HepG2 (cell line): ENCODE data around the gene STXBP4. TPM values are rescaled to one million over a fixed set of nuclear protein-coding genes. Genes with fewer than 3 reads are reported as not detected.

ENCODE experiments used
- ATAC-seq: fragments of 200-7000 bp; cut with Tn5 transposase; 3 replicates; pipeline ENCODE4 v1.9.1; 2020; ENCODE audit warnings: mild to moderate bottlenecking, moderate library complexity
- BruUV-seq: library from RNA; stranded (reverse); fragments of 400-500 nt; replicated peaks from 2 replicates; lab custom pipeline; 2021; lab: Mats Ljungman, UMichigan
- CTCF ChIA-PET: fragments of 300-600 bp; formaldehyde crosslinking; extraction: SDS; loops from one replicate; lab custom pipeline; 2021; ENCODE audit warnings: low total read pairs, inconsistent platforms, low intra/inter-chr PET ratio; lab: Yijun Ruan, JAX
- POLR2A ChIA-PET: fragments of 350-600 bp; sonication (Branson Sonifier 250); formaldehyde crosslinking; loops from one replicate; lab custom pipeline; 2020; ENCODE audit warnings: antibody characterized with exemption, inconsistent platforms; lab: Yijun Ruan, JAX
- DNase-seq: peaks from one replicate; pipeline ENCODE4 v3.0.0-alpha.2; 2015; ENCODE audit warnings: low spot score
- FAIRE-seq: peaks from 3 replicates; lab custom pipeline; 2011; peaks lifted over from hg19 to GRCh38; lab: Jason Lieb, UNC
- H2AFZ ChIP-seq: one replicate; pipeline ENCODE4 v1.6.1; 2011; ENCODE audit warnings: low read length, inconsistent platforms
- H3K27ac ChIP-seq: fragments of 300-600 bp; 3 replicates; pipeline ENCODE4 v1.8.0; 2011; ENCODE audit warnings: mixed run types, mild to moderate bottlenecking, mixed read lengths, low read length, inconsistent platforms; ENCODE audit not compliant: insufficient read depth; ENCODE audit errors: extremely low read length
- H3K27me3 ChIP-seq, 2 experiments: fragments of 200-600 bp in 1 of 2; 2 replicates in 1 of 2; 3 replicates in 1 of 2; pipeline versions ENCODE4 v1.6.0 to v1.8.0; 2011; ENCODE audit warnings: low read length in 2 of 2, mild to moderate bottlenecking in 2 of 2, moderate library complexity in 2 of 2, inconsistent platforms in 1 of 2; ENCODE audit not compliant: insufficient read depth in 2 of 2, control insufficient read depth in 1 of 2
- H3K36me3 ChIP-seq, 2 experiments: fragments of 200-600 bp in 1 of 2; replicated peaks in 1 of 2; 2 replicates in 1 of 2; 3 replicates in 1 of 2; pipeline versions ENCODE4 v1.5.1 to v1.8.0; 2011; ENCODE audit warnings: low read length in 2 of 2, inconsistent platforms in 1 of 2; ENCODE audit not compliant: insufficient read depth in 2 of 2, control insufficient read depth in 1 of 2
- H3K4me1 ChIP-seq: 2 replicates; pipeline ENCODE4 v1.5.1; 2012; ENCODE audit warnings: low read length, inconsistent platforms; ENCODE audit not compliant: insufficient read depth
- H3K4me2 ChIP-seq: 2 replicates; pipeline ENCODE4 v1.6.0; 2011; ENCODE audit warnings: low read depth, low read length, inconsistent platforms
- H3K4me3 ChIP-seq, 3 experiments: fragments of 200-600 bp in 1 of 3; sonication (generic), shearing (Covaris generic) in 1 of 3; replicated peaks in 1 of 3; 2 replicates each; pipeline ENCODE4 v1.5.1; 2011 to 2016; ENCODE audit warnings: low read length in 3 of 3, inconsistent platforms in 2 of 3, low read depth in 2 of 3, mild to moderate bottlenecking in 2 of 3, control low read depth in 1 of 3, mixed read lengths in 1 of 3; ENCODE audit not compliant: insufficient read depth in 1 of 3
- H3K79me2 ChIP-seq: one replicate; pipeline ENCODE4 v1.6.1; 2011; ENCODE audit warnings: low read length, inconsistent platforms; ENCODE audit not compliant: insufficient read depth
- H3K9ac ChIP-seq: 2 replicates; pipeline ENCODE4 v1.6.0; 2011; ENCODE audit warnings: mild to moderate bottlenecking, low read depth, low read length, inconsistent platforms; ENCODE audit not compliant: insufficient read depth
- H3K9me3 ChIP-seq: 2 replicates; pipeline ENCODE4 v1.5.1; 2012; ENCODE audit warnings: mild to moderate bottlenecking, low read length
- H4K20me1 ChIP-seq: 2 replicates; pipeline ENCODE4 v1.6.0; 2011; ENCODE audit warnings: inconsistent platforms, mild to moderate bottlenecking, low read length, moderate library complexity; ENCODE audit not compliant: insufficient read depth
- DMTF1 ChIP-seq: sonication (generic); formaldehyde crosslinking; IDR thresholded peaks from 2 replicates; pipeline ENCODE4 v1.4.0; 2020; ENCODE audit warnings: mild to moderate bottlenecking, missing genetic modification reagents
- FOSL2 ChIP-seq: sonication (generic); formaldehyde crosslinking; IDR thresholded peaks from 2 replicates; pipeline ENCODE4 v1.4.0; 2020; ENCODE audit warnings: missing genetic modification reagents
- KAT2B ChIP-seq: fragments of 150-350 bp; IDR thresholded peaks from 2 replicates; pipeline ENCODE4 v1.6.1; 2014; ENCODE audit warnings: low read depth, low read length, borderline replicate concordance
- KLF9 ChIP-seq: IDR thresholded peaks from 2 replicates; pipeline ENCODE4 v1.6.1; 2016; ENCODE audit warnings: low read depth
- MAFF ChIP-seq: IDR thresholded peaks from 2 replicates; pipeline ENCODE4 v1.6.1; 2011; ENCODE audit warnings: low read depth, low read length, improper control_type of control experiment
- MLLT10 ChIP-seq: sonication (generic); formaldehyde crosslinking; IDR thresholded peaks from 2 replicates; pipeline ENCODE4 v1.4.0; 2020; ENCODE audit warnings: missing genetic modification reagents
- MNT ChIP-seq: fragments of 450-650 bp; IDR thresholded peaks from 2 replicates; pipeline ENCODE4 v1.6.1; 2016
- POLR2A ChIP-seq, 2 experiments: IDR thresholded peaks; 2 replicates each; pipeline ENCODE4 v1.6.1; 2011; ENCODE audit warnings: low read depth in 2 of 2, low read length in 2 of 2, mild to moderate bottlenecking in 1 of 2, moderate library complexity in 1 of 2; ENCODE audit not compliant: insufficient read depth in 1 of 2
- RCOR2 ChIP-seq: IDR thresholded peaks from 2 replicates; pipeline ENCODE4 v1.6.1; 2016; ENCODE audit warnings: missing biosample characterization, missing genetic modification reagents
- SALL1 ChIP-seq: sonication (generic); formaldehyde crosslinking; IDR thresholded peaks from 2 replicates; pipeline ENCODE4 v1.8.0; 2022; ENCODE audit warnings: mild to moderate bottlenecking, missing genetic modification reagents
- SNRNP70 ChIP-seq: fragments of 200-400 bp; formaldehyde crosslinking; IDR thresholded peaks from 2 replicates; pipeline ENCODE4 v1.6.1; 2017; ENCODE audit warnings: mild to moderate bottlenecking, low read depth, low read length, moderate library complexity
- WIZ ChIP-seq: sonication (generic); formaldehyde crosslinking; IDR thresholded peaks from 2 replicates; pipeline ENCODE4 v1.5.1; 2020; ENCODE audit warnings: mild to moderate bottlenecking, missing genetic modification reagents
- ZNF121 ChIP-seq: sonication (generic); formaldehyde crosslinking; IDR thresholded peaks from 2 replicates; pipeline ENCODE4 v1.5.0; 2020; ENCODE audit warnings: mild to moderate bottlenecking, missing genetic modification reagents
- ZNF260 ChIP-seq: sonication (generic); formaldehyde crosslinking; IDR thresholded peaks from 2 replicates; pipeline ENCODE4 v1.4.0; 2020; ENCODE audit warnings: missing genetic modification reagents, low read depth, mild to moderate bottlenecking, borderline replicate concordance
- ZNF333 ChIP-seq: sonication (generic); formaldehyde crosslinking; IDR thresholded peaks from 2 replicates; pipeline ENCODE4 v1.4.0; 2020; ENCODE audit warnings: mild to moderate bottlenecking, missing genetic modification reagents, borderline replicate concordance
- ZNF574 ChIP-seq: sonication (generic); formaldehyde crosslinking; IDR thresholded peaks from 2 replicates; pipeline ENCODE4 v1.4.0; 2020; ENCODE audit warnings: missing genetic modification reagents
- WGBS: methylation state at CpG from one replicate; pipeline ENCODE4 v1.1.6; 2017; ENCODE audit warnings: low lambda C conversion rate; 5-methylcytosine and 5-hydroxymethylcytosine counted together
- in situ Hi-C: cut with HindIII; loops from 2 replicates; pipeline ENCODE4 v1.10.0; 2017; ENCODE audit warnings: low pct_unique_long_range_greater_than_20kb; ENCODE audit not compliant: extremely low pct_ligation_motif_present
- intact Hi-C: fragments of 100-400 bp; cut with micrococcal nuclease; formaldehyde crosslinking; loops from one replicate; pipeline ENCODE4 v1.10.0; 2022; ENCODE audit not compliant: unreplicated experiment
- polyA plus RNA-seq, 8 experiments: library from polyadenylated mRNA; depleted of rRNA in 3 of 8; stranded (reverse) in 7 of 8; unstranded in 1 of 8; fragments of >200 nt; fragmentation: Illumina TruSeq in 4 of 8; extraction: Trizol in 4 of 8; gene quantifications; 2 replicates each; pipeline versions ENCODE4 v1.2.1 to v1.2.3, GENCODE V29; 2011 to 2016; ENCODE audit warnings: low read depth in 4 of 8, missing spikeins in 1 of 8, mixed read lengths in 1 of 8; ENCODE audit not compliant: insufficient read depth in 1 of 8
- total RNA-seq, 5 experiments: library from RNA; depleted of rRNA; stranded (reverse); fragments of >200 nt; fragmentation: Illumina TruSeq; extraction: Trizol; gene quantifications; 2 replicates each; pipeline ENCODE4 v1.2.3, GENCODE V29; 2016; ENCODE audit warnings: low read depth in 1 of 5

Gene STXBP4
- total and polyA plus RNA-seq, 2 of the 13 experiments (the other 11 are each of a cell fraction or from before 2014, with no cell fraction given): 8.5 to 36.1 TPM

- TF ChIP-seq MNT: no peak
- TF ChIP-seq RCOR2 (CRISPR knock-in tag): no peak
- TF ChIP-seq POLR2A (IDR thresholded peaks at IDR 0.05; ENCODE audit: insufficient read depth in 1 of 2, low read depth in 2 of 2, low read length in 2 of 2): no peak
- no peak for TF ChIP-seq MLLT10 (CRISPR knock-in tag)
These were observed 241.7 kb downstream of the STXBP4 start (continued) for GRCh38 chr17:55210292-55210691.

GRCh38 chr17:55212880-55213279, 244.3 kb downstream of the STXBP4 start:
- H3K4me3 ChIP-seq: no peak overlapping the region
- H3K27me3 ChIP-seq: no peaks in the 10 kb centered on the region
- TF ChIP-seq ZNF260 (CRISPR knock-in tag) (no peak), SNRNP70 (no peak), MAFF (no peak), DMTF1 (no peak), KLF9 (CRISPR knock-in tag) (no peak), FOSL2 (CRISPR knock-in tag) (no peak), ZNF333 (CRISPR knock-in tag) (no peak), SALL1 (CRISPR knock-in tag) (no peak), WIZ (no peak), ZNF121 (CRISPR knock-in tag) (no peak), ZNF574 (CRISPR knock-in tag) (no peak), KAT2B (no peak)
- TF ChIP-seq, all 625 proteins: peak for 0
- ChIA-PET POLR2A (no interaction called here), CTCF (no interaction called here)
- 77% methylated on average over 5 of the region's 5 CpGs for WGBS
- H3K4me1 ChIP-seq: peaks cover 16% of the 10 kb centered on the region
- no peak for FAIRE-seq
- H3K4me2 ChIP-seq: no peak overlapping the region
- H3K36me3 ChIP-seq: no peaks in the 10 kb centered on the region
- in situ Hi-C loops: no loop called here
- peak; percentile 27; the same call in 2 of the 3 replicates for ATAC-seq
- BruUV-seq: no TSS peak
- no peaks in the 10 kb centered on the region for H3K79me2 ChIP-seq
- no peak overlapping the region for H3K27ac ChIP-seq
- DNase-seq: no peak
- H2AFZ ChIP-seq: no peak overlapping the region
- intact Hi-C loops: no loop called here
- H3K9me3 ChIP-seq: no peaks in the 10 kb centered on the region
- no peaks in the 10 kb centered on the region for H4K20me1 ChIP-seq
- no peak overlapping the region for H3K9ac ChIP-seq
